ENCODE data around the gene EYA4.

The EYA4 gene

DNA sequence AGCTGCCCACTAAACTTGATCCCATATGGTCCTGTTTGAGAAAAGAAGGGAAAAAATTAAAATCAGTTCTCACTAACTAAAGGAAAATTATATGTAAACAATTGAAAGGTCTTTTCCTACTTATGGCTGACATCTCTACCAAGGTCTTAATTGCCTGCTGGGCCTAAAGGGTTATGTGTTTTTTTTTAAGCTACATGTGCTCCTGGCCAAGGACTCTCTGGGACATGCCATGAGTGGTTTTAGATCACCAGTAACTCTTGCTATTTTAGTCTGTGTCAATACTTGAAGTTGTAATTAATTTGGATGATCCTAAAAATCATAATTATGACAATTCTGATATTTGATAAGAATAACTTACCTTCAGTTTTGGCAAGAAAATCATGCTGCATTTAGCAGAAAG is 35.9 kb upstream of the EYA4 start:
- TF ChIP-seq, protein P1, sequence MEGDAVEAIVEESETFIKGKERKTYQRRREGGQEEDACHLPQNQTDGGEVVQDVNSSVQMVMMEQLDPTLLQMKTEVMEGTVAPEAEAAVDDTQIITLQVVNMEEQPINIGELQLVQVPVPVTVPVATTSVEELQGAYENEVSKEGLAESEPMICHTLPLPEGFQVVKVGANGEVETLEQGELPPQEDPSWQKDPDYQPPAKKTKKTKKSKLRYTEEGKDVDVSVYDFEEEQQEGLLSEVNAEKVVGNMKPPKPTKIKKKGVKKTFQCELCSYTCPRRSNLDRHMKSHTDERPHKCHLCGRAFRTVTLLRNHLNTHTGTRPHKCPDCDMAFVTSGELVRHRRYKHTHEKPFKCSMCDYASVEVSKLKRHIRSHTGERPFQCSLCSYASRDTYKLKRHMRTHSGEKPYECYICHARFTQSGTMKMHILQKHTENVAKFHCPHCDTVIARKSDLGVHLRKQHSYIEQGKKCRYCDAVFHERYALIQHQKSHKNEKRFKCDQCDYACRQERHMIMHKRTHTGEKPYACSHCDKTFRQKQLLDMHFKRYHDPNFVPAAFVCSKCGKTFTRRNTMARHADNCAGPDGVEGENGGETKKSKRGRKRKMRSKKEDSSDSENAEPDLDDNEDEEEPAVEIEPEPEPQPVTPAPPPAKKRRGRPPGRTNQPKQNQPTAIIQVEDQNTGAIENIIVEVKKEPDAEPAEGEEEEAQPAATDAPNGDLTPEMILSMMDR (IDR thresholded peaks at IDR 0.05; ENCODE audit: low read depth, low read length): no peak
- no peak overlapping the region for H3K4me3 ChIP-seq (ENCODE audit: low read depth, low read length)
- no peak for DNase-seq (ENCODE audit: low read depth, low spot score)
- in situ Hi-C loops (cut with HindIII; ENCODE audit: low sequenced_read_pairs): no loop called here

DNA sequence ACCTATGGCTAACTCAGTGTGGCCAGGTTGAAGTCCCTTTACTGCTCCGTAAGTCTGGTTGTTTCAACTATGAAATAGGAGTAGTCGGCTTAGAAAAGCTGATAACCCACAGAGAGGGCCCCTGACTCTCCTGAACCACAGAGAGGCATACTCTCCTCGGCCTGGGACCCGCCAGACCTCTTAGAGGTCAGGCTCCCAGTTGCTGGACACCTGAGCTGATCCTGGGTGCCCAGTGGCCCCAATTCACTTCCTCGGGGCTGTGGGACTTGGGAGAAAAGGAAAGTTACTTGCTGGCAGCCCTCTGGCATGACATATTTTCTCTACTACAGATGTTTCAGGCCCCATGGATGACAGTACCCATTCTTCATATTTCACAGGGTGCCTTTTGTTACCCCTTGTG is 34.2 kb upstream of the EYA4 start:
- no peak overlapping the region for H3K4me3 ChIP-seq (ENCODE audit: low read depth, low read length)
- DNase-seq (ENCODE audit: low read depth, low spot score): no peak
- in situ Hi-C loops (cut with HindIII; ENCODE audit: low sequenced_read_pairs): no loop called here
- TF ChIP-seq, protein P1 (IDR thresholded peaks at IDR 0.05; ENCODE audit: low read depth, low read length): no peak

DNA sequence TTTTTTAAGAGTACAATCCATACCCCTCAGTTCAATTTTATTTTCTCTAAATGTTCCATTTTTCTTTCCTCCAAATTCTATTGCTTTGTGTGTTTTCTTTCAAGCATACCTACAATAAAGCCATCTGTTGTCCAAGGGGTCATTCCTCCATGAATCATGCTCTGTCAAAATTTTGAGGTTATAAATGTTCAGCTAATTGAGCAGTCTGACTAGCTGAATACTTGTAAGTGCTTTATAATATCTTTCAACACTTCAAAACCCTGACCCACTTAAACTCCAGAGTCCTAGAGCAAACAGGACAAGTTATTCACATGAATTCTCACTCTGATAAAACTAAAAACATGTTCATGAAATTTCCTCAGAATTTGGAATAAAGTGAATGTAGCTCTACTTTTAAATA is 33.4 kb upstream of the EYA4 start:
- TF ChIP-seq, protein P1 (IDR thresholded peaks at IDR 0.05; ENCODE audit: low read depth, low read length): no peak
- no peak overlapping the region for H3K4me3 ChIP-seq (ENCODE audit: low read depth, low read length)
- DNase-seq (ENCODE audit: low read depth, low spot score): no peak
- in situ Hi-C loops (cut with HindIII; ENCODE audit: low sequenced_read_pairs): no loop called here

DNA sequence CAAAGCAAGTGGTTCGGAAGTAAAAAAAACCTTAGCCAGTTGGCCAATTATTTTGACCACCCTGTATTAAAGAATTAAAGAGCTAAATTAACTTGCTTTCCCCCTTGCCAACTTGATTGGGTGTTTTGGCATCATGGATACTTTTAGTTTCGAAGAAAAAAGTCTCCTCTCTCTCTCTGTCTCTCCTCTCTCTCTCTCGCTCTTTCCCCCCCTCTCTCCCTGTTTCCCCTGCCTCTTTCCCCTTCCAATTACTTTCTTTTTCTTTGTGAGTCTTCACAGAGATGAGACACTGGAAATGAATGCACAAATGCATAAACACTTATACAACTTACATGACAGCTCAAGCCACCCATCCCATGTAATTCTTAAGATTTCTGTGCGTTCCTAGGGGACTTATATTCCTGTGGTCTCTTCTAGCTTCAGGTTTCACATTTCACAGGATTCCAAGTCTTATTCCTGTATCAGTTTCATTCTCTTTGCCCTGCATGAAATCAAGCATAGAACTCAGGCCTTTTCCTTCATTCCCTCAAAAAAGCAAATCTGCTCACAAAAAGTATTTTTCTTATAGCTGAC is 32.9 kb upstream of the EYA4 start:
- DNase-seq (ENCODE audit: low read depth, low spot score): peak; percentile 15
- in situ Hi-C loops (cut with HindIII; ENCODE audit: low sequenced_read_pairs): no loop called here
- no peak overlapping the region for H3K4me3 ChIP-seq (ENCODE audit: low read depth, low read length)
- TF ChIP-seq, protein P1 (IDR thresholded peaks at IDR 0.05; ENCODE audit: low read depth, low read length): no peak

DNA sequence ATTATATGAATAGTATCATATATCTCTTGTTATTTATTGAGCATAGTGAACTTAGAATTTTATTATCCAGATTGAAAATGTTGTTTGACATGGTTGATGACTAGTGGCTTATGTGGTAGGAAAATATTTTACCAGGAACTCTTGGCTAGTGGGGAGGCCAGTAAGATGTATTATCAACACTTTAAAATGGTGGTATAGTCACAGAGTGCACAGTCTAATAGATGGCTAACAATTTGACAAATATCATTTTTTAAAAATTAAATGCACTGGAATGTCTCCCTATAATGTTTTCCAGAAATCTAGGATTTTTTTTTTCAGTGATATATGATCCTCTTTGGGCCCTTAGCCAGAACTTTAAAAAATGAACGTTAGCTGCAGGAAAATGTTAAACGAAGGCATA is 26.9 kb upstream of the EYA4 start:
- H3K4me3 ChIP-seq (ENCODE audit: low read depth, low read length): no peak overlapping the region
- no peak for DNase-seq (ENCODE audit: low read depth, low spot score)
- in situ Hi-C loops (cut with HindIII; ENCODE audit: low sequenced_read_pairs): no loop called here
- TF ChIP-seq, protein P1 (IDR thresholded peaks at IDR 0.05; ENCODE audit: low read depth, low read length): no peak

DNA sequence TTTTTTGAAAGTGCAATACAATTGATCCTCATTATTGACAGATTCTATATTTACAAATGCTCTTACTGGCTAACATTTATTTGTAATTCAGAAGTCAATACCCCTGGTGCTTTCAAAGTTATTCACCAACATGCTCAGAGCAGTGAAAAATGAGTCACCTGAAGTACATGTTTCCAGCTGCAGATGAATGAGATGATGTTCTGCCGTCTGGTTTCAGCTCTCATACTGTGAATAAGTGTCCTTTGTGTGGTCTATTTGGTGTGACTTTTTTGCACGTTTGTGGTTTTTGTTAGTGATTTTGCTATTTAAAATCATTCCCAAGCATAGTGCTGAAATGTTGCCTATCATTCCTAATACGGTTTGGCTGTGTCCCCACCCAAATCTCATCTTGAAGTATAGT is 22.3 kb upstream of the EYA4 start:
- no peak overlapping the region for H3K4me3 ChIP-seq (ENCODE audit: low read depth, low read length)
- TF ChIP-seq, protein P1 (IDR thresholded peaks at IDR 0.05; ENCODE audit: low read depth, low read length): no peak
- peak; percentile 7 for DNase-seq (ENCODE audit: low read depth, low spot score)
- in situ Hi-C loops (cut with HindIII; ENCODE audit: low sequenced_read_pairs): no loop called here
